Testis (tissue), 2 donors: ENCODE data around the gene ZNF8.

Source experiments
- POLR2A ChIP-seq: fragments of 450-650 bp; IDR thresholded peaks from one replicate; pipeline ENCODE4 v1.6.1; 2017; ENCODE audit warnings: antibody characterized with exemption, mild to moderate bottlenecking, moderate library complexity
- TF ChIP-seq, protein P1 (sequence below), 3 experiments: fragments of 450-650 bp in 2 of 3; fragments of 200-600 bp in 1 of 3; sonication (generic) in 1 of 3; IDR thresholded peaks; one replicate each; pipeline ENCODE4 v1.5.1; 2016 to 2019; ENCODE audit warnings: antibody characterized with exemption in 3 of 3, mild to moderate bottlenecking in 2 of 3, moderate library complexity in 1 of 3

DNA sequence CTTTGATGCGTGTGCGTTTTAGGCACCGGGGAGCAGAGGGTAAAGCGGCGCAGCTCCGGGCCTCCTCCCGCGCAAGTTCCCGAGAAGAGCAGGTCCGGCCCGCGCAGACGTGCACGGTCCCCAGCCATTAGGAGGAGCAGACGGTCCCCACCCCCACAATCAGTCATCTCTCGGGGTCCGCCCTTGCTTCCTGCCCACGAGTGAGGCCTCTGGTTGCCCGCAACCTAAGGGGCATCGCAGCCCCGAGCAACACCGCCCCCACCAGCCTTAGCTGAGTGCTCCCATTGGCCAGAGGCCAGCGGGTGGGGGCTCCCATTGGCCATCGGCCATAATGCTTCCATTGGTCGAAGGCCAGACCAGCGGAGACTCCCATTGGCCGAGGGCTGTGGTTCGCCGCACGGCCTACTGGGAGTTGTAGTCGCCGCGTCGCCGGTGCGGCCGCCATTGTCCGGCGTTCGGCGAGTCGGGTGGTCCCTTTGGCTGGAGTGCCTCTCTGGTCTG is at the start of gene ZNF8:
- TF ChIP-seq, protein P1, sequence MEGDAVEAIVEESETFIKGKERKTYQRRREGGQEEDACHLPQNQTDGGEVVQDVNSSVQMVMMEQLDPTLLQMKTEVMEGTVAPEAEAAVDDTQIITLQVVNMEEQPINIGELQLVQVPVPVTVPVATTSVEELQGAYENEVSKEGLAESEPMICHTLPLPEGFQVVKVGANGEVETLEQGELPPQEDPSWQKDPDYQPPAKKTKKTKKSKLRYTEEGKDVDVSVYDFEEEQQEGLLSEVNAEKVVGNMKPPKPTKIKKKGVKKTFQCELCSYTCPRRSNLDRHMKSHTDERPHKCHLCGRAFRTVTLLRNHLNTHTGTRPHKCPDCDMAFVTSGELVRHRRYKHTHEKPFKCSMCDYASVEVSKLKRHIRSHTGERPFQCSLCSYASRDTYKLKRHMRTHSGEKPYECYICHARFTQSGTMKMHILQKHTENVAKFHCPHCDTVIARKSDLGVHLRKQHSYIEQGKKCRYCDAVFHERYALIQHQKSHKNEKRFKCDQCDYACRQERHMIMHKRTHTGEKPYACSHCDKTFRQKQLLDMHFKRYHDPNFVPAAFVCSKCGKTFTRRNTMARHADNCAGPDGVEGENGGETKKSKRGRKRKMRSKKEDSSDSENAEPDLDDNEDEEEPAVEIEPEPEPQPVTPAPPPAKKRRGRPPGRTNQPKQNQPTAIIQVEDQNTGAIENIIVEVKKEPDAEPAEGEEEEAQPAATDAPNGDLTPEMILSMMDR (IDR thresholded peaks at IDR 0.05): no peak
- no peak for TF ChIP-seq POLR2A
